Stimulated activated CD4-positive, alpha-beta T cell treated with anti-CD3 and anti-CD28 coated beads, Interleukin-2, amount 100 ng/mL, for 24 hours (primary cell): ENCODE measurements around the gene TPTE2.
"Not testable (repeated sequence)": the region's sequence is repeated elsewhere in the genome, so short reads cannot be mapped to it uniquely, and the experiment has no call there.

Source experiments
- DNase-seq, 2 donors: peaks; one replicate each; pipeline ENCODE4 v3.0.0-alpha.2; 2020

The TPTE2 gene

DNA sequence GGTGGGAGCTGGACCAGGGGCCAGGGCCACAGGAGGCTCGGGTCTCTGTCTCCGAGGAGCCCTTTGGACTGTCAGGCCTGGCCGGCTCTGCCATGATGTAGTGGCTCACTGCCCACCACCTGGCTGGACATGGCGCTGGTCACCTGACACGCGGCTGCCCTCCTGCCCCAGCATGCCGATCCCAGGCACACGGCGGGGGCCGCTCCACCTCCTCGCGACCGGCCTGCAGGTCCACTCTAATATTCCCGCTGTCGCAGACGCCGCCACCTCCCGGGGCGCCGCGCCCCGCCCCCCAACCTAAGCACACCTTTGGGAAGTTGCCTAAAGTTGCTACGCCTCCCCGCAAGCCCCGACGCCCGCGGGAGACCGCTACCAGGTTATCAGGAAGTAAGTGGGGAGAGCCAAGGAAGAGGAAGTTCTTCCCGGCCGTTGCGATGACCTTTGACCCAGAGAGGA is at the start of gene TPTE2:
TSS of gene TPTE2 (minus strand) at position 406 of the 456 bp plus-strand sequence. CDS start 58,298 bp downstream, outside the sequence.
- not testable (repeated sequence) for DNase-seq

DNA sequence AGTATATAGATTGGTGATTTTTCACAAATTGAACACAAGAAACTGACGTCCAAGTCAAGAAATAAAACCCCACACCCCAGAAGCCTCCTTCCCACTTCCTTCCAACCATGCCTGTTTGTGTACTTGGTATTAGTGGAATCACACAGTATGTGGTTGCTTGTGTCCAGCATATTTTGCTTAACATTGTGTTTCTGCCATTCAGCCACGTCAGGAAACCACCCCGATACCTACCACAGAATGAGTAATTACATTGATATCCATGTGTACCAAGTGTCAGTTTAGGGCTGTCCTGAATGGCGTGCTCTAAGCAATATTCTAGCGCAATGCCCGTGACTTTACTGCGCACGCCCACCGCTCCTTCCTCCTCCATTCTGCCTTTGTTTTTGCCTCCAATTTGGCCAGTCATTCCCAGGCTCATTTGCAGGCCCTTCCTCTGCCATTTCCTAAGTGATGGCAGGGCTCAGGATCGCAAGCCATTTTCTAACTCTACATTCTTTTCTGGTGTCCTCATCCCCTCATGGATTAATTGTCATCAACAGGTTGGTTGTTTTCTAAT is 46.3 kb upstream of the TPTE2 start:
- no peak for DNase-seq

DNA sequence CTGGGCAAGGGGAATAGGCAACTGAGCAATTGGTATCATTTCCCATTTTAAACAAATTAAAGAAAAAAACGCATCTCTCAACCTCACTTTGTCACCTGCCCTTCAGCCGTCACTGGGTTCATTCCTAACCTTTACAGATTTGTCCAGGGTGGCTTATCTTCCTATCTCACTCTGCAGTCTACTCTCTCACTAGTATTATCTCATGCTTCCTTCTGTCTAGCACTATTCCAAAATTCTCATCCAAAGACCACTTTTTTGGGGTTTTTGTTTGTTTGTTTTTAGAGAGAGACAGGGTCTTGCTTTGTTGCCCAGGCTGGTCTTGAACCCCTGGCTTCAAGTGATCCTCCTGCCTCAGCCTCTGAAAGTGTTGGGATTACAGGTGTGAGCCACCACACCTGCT is 45.4 kb upstream of the TPTE2 start:
- no peak for DNase-seq

DNA sequence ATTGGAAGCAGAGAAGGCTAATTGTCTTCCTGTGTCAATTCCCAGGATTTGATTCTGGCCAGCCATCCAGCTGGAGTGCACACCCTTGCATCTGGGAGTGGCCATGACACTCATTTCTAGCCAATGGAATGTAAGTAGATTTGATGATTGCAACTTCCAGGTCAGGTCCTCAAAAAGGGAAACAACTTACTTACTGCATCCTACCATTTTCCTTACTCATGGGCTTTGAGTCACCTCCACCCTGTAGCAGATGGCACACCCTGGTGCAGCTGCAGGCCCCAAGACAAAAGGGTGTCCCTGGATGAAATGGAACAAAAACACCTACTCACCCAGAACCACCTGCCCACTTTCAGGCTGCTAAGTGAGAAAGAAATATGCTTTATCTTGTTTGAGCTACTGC is 44.8 kb upstream of the TPTE2 start:
- DNase-seq, result no peak

DNA sequence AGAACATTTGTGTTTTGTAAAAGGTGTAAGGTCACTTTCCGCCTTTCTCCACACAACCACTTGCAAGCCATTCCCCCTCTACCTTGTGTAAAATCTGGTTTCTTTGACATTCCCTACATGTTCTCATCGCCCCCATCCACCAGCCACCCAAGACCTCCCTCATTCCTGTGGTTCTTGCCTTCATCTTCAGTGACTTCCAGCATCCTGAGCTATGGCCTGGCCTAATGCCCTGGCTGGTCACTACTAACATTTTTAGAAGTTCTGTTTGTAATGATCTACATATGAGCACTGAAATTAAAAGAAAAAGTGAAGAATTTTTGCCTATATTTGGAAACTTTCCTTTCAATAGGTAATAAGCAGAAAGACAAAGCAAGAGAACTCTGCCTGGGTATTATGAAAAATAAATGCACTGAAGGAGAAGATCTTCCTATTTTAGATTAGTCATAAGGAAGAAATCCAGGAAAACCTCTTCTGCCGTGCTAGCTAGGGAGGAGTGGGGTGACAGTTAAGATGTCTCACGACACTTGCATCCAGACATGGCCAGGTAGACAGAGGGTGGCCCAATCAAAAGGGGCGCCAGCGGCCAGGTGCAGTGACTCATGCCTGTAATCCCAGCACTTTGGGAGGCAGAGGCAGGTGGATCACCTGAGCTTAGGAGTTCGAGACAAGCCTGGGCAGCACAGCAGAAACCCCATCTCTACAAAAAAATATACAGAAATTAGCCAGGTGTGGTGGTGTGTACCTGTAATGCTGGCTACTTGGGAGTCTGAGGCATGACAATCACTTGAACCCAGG is 44.0 kb upstream of the TPTE2 start:
- DNase-seq, result no peak

DNA sequence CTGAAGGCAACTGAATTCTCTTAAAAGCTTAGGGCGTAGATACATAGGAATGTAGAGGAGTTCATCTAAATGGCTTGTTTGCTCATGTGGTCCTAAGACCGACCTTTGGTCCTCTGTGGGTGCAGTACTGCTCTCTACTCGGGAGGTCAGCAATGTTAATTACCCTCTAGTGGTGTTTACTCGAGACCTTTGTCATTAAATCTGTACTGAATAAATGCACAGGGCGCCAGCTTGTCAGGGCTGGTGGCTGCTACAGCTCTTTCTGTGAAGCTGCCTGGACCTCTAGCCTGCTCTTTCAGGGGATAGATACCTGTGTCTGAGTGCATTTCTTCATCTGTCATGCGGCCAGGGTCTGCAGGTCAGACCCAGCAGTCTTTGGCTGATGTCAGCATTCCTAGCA is 43.0 kb upstream of the TPTE2 start:
- no peak for DNase-seq

DNA sequence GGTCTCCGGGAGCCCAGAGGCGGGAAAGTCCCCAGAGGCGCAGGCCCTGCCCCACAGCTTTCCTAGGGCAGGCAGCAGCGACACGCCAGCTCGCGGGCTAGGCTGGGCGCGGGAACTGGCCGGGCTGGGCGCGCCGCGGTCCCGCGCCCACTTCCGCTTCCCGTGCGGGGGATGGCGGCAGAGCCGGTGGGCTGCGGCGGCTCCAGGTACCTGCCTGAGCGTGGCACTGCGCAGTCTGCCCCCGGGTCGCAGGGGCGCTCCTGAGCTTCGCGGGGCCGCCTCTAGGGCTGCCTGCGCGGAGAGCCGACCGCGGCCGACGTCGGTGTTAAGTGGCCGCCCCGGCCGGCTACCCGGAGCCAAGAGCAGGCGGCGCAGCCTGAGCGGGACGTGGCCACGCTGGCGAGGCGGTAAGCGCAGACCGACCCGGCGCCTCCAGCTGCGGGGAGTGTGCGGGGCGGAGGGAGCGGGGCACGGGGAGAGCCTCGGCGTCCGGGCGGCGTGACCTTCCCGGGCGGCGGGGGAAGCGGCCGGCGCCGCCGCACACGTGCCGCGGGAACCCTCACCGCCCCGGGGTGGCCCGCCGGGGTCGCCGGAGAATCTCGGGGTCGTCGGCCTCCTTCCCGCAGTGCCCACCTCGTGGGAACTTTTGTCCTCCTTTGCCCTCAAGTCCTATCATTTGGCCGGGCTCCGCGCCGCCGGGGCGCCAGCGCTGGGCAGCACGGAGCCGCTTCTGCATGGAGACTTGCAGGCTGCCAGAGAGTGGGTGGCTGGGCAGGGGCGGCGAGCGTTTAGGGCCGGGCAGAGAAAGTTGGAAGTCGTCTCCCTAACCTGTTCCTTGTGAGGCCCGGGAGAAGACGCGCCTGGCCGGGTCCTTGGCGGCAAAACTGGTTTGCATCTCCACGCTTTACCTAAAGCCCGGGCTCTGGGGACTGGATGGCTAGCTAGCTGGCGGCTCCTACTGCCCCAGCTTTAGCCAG is 40.7 kb upstream of the TPTE2 start:
- peak; percentile 27 to 65 for DNase-seq

DNA sequence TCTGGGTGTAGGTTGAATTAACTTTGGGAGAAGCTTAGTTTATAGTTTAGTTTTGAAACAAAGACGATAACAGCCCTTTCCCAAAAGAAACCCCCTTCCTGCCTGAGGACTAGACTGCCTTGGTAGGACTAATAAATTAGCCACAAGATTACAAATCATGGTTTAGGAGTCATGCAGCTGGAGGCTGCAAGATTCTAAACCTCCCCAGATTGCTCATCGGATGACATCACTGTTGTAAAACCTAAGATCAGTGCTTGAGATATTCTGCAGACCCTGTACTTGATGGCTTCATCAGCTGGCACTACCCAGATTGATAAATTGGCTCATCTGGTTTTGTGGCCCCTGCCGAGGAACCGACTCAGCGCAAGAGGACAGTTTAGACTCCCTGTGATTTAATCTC is 36.2 kb upstream of the TPTE2 start:
- DNase-seq, result no peak

DNA sequence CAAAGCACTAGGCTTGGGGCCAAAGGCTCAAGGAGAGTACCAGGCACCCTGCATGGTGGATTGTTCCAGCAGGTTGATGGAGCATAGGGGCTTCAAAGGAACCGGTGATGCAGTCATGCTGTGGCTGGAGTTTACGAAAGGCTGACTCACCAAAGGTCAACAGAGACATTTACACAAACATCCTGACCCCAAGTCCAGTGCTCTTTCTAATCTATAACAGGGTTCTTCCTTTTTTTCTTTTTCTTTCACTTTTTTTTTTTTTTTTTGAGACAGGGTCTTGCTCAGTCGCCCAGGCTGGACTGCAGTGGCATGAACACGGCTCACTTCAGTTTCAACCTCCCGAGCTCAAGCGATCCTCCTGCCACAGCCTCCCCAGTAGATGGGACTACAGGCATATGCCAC is 35.6 kb upstream of the TPTE2 start:
- no peak for DNase-seq

DNA sequence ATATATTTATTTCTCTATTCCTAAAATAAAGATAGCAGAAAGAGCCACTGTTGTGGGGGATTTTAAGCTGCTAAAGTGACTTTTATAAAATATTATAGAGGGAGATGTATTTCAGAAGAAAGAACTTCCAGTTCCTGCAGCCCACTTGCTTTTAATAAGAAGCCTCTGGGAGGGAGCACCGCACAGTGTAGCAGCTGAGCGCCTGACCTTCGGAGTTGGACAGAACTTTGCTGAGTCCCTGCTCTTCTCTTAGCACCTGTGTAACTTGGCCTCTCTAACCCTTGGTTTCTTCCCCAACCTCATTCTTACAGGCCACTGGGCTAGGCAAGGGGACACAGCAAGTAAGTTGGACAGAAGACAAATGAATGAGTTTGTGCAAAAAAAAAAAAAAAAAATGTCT is 34.8 kb upstream of the TPTE2 start:
- DNase-seq, result no peak

DNA sequence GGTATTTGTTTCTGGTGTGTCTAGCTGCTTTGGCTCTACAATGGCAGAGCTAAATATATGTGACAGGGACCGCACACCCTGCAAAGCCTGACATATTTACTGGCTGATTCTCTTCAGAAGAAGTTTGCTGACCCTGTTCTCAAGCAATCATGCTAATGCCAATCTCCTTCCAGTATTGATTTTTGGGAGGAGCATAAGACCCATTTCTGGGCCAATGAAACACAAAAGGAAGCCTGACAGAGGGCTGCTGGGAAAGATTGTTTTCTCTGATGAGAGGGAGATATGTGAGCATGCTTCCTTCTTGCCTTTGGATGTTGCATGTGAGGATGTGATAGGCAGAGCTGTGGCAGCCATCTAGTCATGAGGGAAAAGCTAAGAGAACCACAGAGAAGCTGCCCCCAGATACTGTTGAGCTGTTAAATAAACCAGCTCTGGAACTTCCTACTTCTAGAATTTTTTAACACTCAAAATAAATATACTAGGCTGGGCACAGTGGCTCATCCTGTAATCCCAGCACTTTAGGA is 31.4 kb upstream of the TPTE2 start:
- DNase-seq, result no peak

DNA sequence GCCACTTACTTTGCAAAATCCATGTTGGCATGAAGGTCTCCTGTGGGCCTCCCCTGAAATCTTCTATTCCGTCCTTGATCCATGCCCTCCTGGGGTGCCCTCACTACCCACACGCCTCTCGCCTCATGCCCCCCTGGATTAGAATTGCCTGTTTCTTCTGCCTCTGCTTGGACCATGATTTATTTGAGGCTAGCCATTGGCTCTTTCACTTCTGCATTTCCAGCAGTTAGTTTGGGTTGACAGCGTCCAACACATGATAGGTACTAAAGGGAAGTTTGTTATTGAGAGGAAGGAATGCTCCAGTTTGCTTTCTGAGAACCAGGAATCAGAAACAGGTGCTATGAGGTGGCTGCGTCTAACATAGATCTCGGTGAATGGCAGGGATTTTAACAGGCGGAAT is 30.5 kb upstream of the TPTE2 start:
- DNase-seq, result no peak

DNA sequence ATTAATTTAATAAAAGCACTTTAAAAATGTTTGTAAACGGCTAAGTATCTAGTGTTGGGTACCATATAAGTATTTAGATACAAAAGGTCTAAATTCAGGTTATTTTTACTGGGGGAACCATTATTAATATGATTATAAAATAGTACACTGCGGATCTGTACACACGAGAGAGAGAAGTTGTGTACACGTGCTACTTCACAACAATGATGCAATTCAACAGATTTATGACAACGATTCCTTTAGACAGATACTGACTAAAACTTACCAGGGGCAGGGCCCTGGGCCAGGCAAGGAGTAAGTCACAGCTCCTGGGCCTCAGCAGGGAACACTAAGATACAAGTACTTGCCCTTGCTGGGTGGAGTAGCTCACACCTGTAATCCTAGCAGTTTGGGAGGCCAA is 29.1 kb upstream of the TPTE2 start:
- no peak for DNase-seq

DNA sequence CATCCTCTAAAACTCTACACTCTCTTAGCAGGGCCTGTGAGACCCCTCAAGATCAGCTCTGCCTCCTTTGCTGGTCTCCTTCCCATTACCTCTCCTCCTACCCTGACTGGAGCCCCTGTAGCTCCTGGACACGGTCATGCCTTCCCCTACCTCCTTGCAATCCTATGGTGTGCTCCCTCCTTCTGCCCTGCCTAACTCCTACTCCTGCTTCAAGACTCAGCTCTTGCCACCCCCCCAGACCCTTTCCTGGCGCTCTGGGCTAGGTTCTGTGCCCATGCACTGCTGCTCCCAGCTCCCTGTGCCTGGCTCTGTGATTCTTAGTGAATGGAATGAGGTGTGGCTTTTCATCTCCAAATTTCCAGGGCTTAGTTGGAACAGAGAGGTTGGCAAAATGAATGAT is 28.0 kb upstream of the TPTE2 start:
- DNase-seq, result no peak

DNA sequence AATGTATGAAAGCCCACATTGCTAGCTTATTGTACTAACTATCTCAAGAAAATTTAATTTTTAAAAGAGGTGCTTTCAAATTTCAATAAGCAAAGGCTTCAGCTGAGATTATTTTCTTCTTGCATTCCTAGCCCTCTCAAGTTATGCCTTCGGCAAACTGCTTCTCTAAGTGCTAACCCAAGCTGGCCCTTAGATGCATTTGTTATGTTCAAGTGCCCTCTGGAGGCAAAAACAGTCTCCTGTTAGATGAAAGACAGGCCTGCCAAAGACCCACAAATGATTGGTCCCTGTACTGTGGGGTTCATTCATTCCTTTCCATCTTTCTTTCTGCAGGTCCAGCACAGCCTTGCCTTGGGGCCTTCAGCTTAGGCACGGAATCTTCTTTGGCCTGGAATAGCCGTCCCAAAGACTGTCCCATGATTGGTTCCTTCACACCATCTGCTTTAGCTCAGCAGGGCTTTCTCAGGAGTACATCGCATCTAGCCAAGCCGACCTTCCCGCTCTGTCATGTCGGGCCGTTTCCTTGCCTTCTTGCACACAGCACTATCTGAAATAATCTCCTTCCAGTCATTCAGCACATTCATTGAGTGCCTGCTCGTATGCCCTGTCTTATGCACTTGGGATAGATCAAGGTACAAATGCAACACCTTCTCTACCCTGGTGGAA is 26.4 kb upstream of the TPTE2 start:
- DNase-seq, result peak in 1 of 2 donors; percentile 34

DNA sequence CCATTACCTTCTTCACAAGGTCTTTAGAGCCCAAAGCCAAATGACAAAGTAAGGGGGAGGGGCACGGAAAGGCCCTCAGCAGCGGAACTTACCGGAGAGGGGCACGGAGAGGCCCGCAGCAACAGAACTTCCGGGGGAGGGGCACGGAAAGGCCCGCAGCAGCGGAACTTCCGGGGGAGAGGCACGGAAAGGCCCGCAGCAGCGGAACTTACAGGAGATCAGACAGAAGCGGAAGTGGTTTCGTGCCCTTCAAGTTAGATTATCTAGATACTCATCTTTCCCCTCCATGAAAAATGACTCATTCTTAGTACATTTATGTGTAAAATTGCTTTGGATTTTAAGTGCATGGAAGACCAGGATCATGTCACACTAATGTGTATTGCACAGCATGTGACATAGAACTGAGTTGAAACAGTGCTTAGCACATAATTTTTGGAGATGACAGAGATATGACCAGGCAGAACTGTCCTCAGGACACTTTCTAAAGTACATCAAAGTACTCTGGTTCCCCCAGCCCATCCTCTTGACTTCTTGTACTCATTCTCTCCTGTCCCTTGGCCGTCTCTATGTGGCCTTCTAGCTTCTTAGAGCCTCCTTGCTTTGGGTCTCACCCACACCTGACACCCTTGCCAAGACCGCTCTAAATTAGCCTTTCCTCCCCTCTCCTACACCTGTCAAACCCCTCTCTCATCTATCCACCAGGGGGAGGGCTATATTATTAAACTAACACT is 25.7 kb upstream of the TPTE2 start:
- peak; percentile 79 to 80 for DNase-seq

DNA sequence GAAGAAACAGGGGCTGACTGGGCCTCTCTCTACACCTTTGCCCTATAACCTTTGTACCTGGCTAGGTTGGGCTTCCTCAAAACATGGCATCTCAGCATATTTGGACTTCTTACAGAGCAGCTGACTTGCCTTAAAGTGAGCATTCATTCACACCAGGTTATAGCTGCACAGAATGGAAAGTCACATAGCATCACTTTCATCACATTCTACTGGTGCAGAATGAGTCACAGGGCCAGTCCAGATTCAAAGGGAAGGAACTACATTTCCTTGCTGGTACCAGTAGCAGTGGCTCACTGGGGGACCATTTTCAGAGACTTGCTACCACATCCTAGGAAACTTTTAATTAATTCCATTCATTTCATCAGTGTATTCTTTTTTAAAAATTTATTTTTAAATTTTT is 20.3 kb upstream of the TPTE2 start:
- DNase-seq, result no peak

DNA sequence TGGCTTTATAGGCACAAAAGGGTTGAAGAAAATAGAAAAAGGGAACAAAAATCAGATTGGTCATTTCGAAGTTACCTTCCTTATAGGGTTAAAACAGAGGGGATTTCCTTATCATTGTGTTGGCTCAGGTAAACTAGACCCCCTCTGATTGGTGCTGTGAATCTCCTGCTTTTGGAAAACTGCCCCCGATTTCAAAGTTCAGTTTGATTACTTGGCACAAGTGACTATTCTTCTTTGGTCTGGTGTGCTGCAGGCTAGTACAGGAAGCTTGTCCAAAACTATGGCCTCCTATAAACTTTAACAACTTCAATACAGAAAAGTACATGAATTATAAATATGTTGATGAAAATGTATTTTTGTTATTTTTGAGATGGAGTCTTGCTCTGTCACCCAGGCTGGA is 13.9 kb upstream of the TPTE2 start:
- DNase-seq, result no peak

DNA sequence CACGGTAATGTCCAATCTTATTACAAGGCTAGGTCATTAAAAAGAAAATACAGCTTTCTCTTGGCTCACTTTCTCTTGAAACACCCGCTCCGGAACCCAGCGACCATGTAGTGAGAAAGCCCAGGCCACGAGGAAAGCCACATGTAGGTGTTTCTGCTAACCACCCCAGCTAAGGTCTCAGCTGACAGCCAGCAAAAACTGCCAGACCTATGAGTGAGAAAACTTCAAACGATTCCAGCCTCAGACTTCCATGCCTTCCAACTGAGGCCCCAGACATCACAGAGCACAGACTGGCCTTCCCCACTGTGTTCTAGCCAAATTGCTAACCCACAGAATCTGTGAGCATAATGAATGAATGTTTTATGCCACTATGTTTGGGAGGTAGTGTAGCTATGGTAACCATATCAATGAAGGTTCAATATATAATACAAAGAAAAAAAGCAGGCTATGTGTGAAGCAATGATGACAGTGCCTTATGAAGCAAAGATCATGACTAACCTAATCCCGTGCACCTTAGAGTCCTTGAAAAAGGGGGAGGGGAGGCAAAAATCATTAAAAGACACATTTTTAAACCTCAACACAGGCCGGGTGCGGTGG is 11.9 kb upstream of the TPTE2 start:
- no peak for DNase-seq

DNA sequence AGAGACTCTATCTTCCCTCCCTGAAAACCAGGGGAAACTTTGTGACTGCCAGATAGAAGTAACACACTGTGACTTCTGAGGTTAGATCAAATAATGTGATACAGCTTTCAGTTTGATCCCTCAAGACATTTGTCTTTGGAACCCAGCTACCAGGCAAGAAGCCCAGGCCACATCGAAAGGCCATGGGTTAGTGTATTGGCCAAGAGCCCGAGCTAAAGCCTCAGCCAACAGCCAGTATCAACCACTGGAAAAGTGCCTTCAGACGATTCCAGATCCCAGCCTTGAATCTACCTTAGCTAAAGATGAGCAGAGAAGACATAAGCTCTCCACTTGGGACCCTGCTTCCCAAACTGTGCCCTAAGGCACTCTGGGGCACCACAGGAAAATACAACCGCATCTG is 10.9 kb upstream of the TPTE2 start:
- DNase-seq, result no peak

DNA sequence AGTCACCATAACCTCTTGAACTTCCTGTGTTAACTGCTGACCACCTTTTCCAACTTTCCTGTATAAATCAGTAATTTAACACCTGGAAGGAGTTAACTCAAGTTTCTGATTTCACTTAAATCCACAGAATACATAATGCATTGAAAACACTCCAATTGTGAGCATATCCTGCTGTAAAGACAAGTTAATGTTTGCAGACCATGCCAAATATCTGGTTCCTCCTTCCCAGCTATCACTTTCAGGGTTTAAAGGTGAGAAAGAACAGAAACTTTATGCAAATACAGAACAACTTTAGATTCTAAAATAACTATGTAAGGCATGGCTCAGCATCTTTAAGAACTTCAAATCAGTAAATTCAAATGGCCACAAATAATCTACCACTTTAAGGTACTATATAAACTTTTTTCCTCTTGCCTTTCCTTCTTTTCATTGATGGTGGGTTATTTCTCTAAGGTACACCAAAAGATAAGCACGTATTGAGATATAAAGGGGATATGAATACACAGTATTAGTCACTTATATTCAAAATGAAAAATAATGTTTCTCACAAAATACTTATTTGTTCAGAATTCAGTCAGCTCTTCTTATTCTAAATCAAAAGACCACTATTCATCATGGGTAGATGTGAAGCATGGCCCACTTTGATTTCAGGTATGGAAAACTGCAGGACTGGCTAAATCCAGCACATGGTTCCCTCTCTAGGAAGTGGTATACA is 6.6 kb upstream of the TPTE2 start:
- no peak for DNase-seq
